ENCODE data around the gene UBA3. TPM values are rescaled to one million over a fixed set of nuclear protein-coding genes. Genes with fewer than 3 reads are reported as not detected.

Gene UBA3
- total RNA-seq, 5 donors from 2014 or later (not counting 1 experiment from before 2014, with no cell fraction given), result 62.7 to 83.1 (median 73.2) TPM

- no peak overlapping the region for H3K4me3 Mint-ChIP-seq
- no peak for DNase-seq
- Histone ChIP-seq H3K4me3 (ENCODE audit: control insufficient read depth in 1 of 2, extremely low read depth in 1 of 2, low read length in 1 of 2) (no peak overlapping the region), H3K36me3 (ENCODE audit: control insufficient read depth in 2 of 2, extremely low read depth in 1 of 2, insufficient read depth in 1 of 2, low read length in 1 of 2) (peaks cover 0 to 27% of the 10 kb centered on the region in 2 donors), H3K4me1 (ENCODE audit: control insufficient read depth in 1 of 2, extremely low read depth in 1 of 2, insufficient read depth in 2 of 2, low read length in 2 of 2) (no peaks in the 10 kb centered on the region), H3K9me3 (no peaks in the 10 kb centered on the region), H3K27ac (ENCODE audit: low read length) (no peak overlapping the region), H3K27me3 (replicated peaks in 1 of 2; ENCODE audit: control insufficient read depth in 2 of 2, extremely low read depth in 1 of 2, insufficient read depth in 2 of 2, low read length in 1 of 2) (no peaks in the 10 kb centered on the region)
- no peaks in the 10 kb centered on the region for H3K9me3 Mint-ChIP-seq
- POLR2A ChIA-PET, result interaction anchor here in 1 of 2 donors (0.5 to 0.6 kb wide), 2 partner anchors 227 to 666 kb away, joined by 3 to 7 read pairs; no protein-coding TSS in a partner anchor
- H3K4me1 Mint-ChIP-seq, result peaks cover 1 to 9% (median 4%) of the 10 kb centered on the region in 3 donors
- no peaks in the 10 kb centered on the region for H3K27me3 Mint-ChIP-seq
- no CpG with 5 or more reads among the region's 5 CpGs for WGBS (ENCODE audit: insufficient coverage)
- ATAC-seq (replicated peaks in 1 of 4), result no peak
- no peak overlapping the region for H3K27ac Mint-ChIP-seq
- peaks cover 49% of the 10 kb centered on the region for H3K36me3 Mint-ChIP-seq
- CTCF ChIA-PET, result interaction anchor here in 1 of 2 donors (1.2 kb wide), 1 partner anchor 356 kb away, joined by 3 read pairs; no protein-coding TSS in a partner anchor
These were observed 74.2 kb downstream of the UBA3 start for GRCh38 chr3:69005791-69006482.

- H3K4me1 ChIP-seq (ENCODE audit: control insufficient read depth in 1 of 2, extremely low read depth in 1 of 2, insufficient read depth in 2 of 2, low read length in 2 of 2), result no peaks in the 10 kb centered on the region
- Mint-ChIP-seq H3K36me3 (peaks cover 53% of the 10 kb centered on the region), H3K4me1 (peaks cover 0 to 4% (median 3%) of the 10 kb centered on the region in 3 donors), H3K27ac (no peak overlapping the region), H3K4me3 (no peak overlapping the region), H3K27me3 (no peaks in the 10 kb centered on the region), H3K9me3 (no peaks in the 10 kb centered on the region)
- H3K4me3 ChIP-seq (ENCODE audit: control insufficient read depth in 1 of 2, extremely low read depth in 1 of 2, low read length in 1 of 2), result no peak overlapping the region
- no peaks in the 10 kb centered on the region for H3K9me3 ChIP-seq
- no peak overlapping the region for H3K27ac ChIP-seq (ENCODE audit: low read length)
- CTCF ChIA-PET, result interaction anchor here in 1 of 2 donors (1.2 kb wide), 1 partner anchor 356 kb away, joined by 3 read pairs; no protein-coding TSS in a partner anchor
- no peak for ATAC-seq (replicated peaks in 1 of 4)
- WGBS (ENCODE audit: insufficient coverage), result 97% methylated on average over 4 of the region's 6 CpGs
- DNase-seq, result no peak
- no peaks in the 10 kb centered on the region for H3K27me3 ChIP-seq (replicated peaks in 1 of 2; ENCODE audit: control insufficient read depth in 2 of 2, extremely low read depth in 1 of 2, insufficient read depth in 2 of 2, low read length in 1 of 2)
- POLR2A ChIA-PET, result interaction anchor here in 1 of 2 donors (0.5 to 0.6 kb wide), 2 partner anchors 227 to 665 kb away, joined by 3 to 7 read pairs; no protein-coding TSS in a partner anchor
- peaks cover 0 to 27% of the 10 kb centered on the region in 2 donors for H3K36me3 ChIP-seq (ENCODE audit: control insufficient read depth in 2 of 2, extremely low read depth in 1 of 2, insufficient read depth in 1 of 2, low read length in 1 of 2)
These were observed 74.9 kb downstream of the UBA3 start for GRCh38 chr3:69005071-69005790.

Other genes with a start within 250 kb of the UBA3 start
- gene TAFA4, start 147.8 kb downstream of the UBA3 start, total RNA-seq, result not detected
- 10 to 100 TPM; 14.0 to 18.2 (median 15.5) TPM for gene EOGT, start 66.7 kb downstream of the UBA3 start, total RNA-seq
- 10 to 100 TPM; 39.9 to 80.4 (median 46.1) TPM for gene TMF1, start 28.0 kb downstream of the UBA3 start, total RNA-seq
- gene ARL6IP5, start 4.6 kb upstream of the UBA3 start, total RNA-seq, result 100 to 1,000 TPM; 106 to 135 (median 127) TPM
- gene LMOD3, start 42.2 kb upstream of the UBA3 start, total RNA-seq, result not detected

All from T-cell (primary cell).